IMR-90 (cell line): ENCODE data around the gene CIROP.

Experiments
- CTCF ChIP-seq: conservative IDR thresholded peaks from 2 replicates; pipeline ENCODE4 v1.5.1; 2012; ENCODE audit warnings: mild to moderate bottlenecking, low read depth, low read length, improper control_type of control experiment
- NFE2L2 ChIP-seq: fragments of 150-350 bp; IDR thresholded peaks from 2 replicates; pipeline ENCODE4 v1.6.1; 2016; ENCODE audit warnings: low read depth, mild to moderate bottlenecking, low read length
- POLR2A ChIP-seq: IDR thresholded peaks from 2 replicates; pipeline ENCODE4 v1.6.1; 2012; ENCODE audit warnings: mild to moderate bottlenecking, low read depth, low read length
- RAD21 ChIP-seq: IDR thresholded peaks from 2 replicates; pipeline ENCODE4 v1.6.1; 2012; ENCODE audit warnings: low read length, improper control_type of control experiment
- SMC3 ChIP-seq: fragments of 150-350 bp; IDR thresholded peaks from 2 replicates; pipeline ENCODE4 v1.6.1; 2016; ENCODE audit warnings: low read depth, mild to moderate bottlenecking, antibody characterized with exemption, low read length, moderate library complexity
- USF2 ChIP-seq: fragments of 150-350 bp; IDR thresholded peaks from 2 replicates; pipeline ENCODE4 v1.6.1; 2017; ENCODE audit warnings: mild to moderate bottlenecking, antibody characterized with exemption, low read length, low read depth

GRCh38 chr14:23052182-23052623 is 52.6 kb downstream of the CIROP start:
- TF ChIP-seq CTCF (0 out of 2 replicates have a peak, but pooled peaks have one; percentile 3), POLR2A (no peak), RAD21 (peak; percentile 27; the same call in 1 of the 2 replicates), SMC3 (no peak), NFE2L2 (no peak), USF2 (no peak)
